ENCODE data around the gene TGM4. TPM values are rescaled to one million over a fixed set of nuclear protein-coding genes. Genes with fewer than 3 reads are reported as not detected.

TGM4 gene
- total and polyA plus RNA-seq, 2 experiments from 2014 or later = not detected

- Histone ChIP-seq H3K9ac (no peak overlapping the region), H2AFZ (no peak overlapping the region), H3F3A (ENCODE audit: insufficient read depth) (no peaks in the 10 kb centered on the region), H3K4me2 (ENCODE audit: unreplicated experiment) (no peak overlapping the region), H3K4me3 (no peak overlapping the region), H3K79me2 (ENCODE audit: insufficient read depth) (no peaks in the 10 kb centered on the region), H3K9me2 (ENCODE audit: insufficient read depth) (no peaks in the 10 kb centered on the region), H3K27me3 (replicated peaks; ENCODE audit: insufficient read depth) (no peaks in the 10 kb centered on the region), H3K36me3 (ENCODE audit: low read depth) (no peaks in the 10 kb centered on the region), H4K20me1 (ENCODE audit: insufficient read depth) (no peaks in the 10 kb centered on the region), H3K9me3 (ENCODE audit: low read depth) (no peaks in the 10 kb centered on the region), H3K27ac (no peak overlapping the region), H3K4me1 (ENCODE audit: insufficient read depth) (no peaks in the 10 kb centered on the region)
- DNase-seq = no peak
- WGBS, 2 experiments (ENCODE audit: low coverage in 1 of 2, low lambda C conversion rate in 2 of 2, missing lambda C conversion rate in 2 of 2) = 100% methylated on average over 1 of the region's 1 CpG
- TF ChIP-seq EZH2 (IDR thresholded peaks at IDR 0.05; ENCODE audit: insufficient read depth, poor library complexity, severe bottlenecking) (no peak), EZH2phosphoT487 (IDR thresholded peaks at IDR 0.05; ENCODE audit: insufficient read depth, low read depth) (no peak)
- in situ Hi-C loops (cut with MboI) = no loop called here
Measured at GRCh38 chr3:44832032-44832431, 42.4 kb upstream of the TGM4 start.

GRCh38 chr3:44832965-44833364, 41.4 kb upstream of the TGM4 start:
- WGBS, 2 experiments (ENCODE audit: low coverage in 1 of 2, low lambda C conversion rate in 2 of 2, missing lambda C conversion rate in 2 of 2) = 96 to 100% methylated on average over 2 of the region's 2 CpGs

GRCh38 chr3:44833394-44833793, 41.0 kb upstream of the TGM4 start:
- no peak overlapping the region for H2AFZ ChIP-seq
- in situ Hi-C loops (cut with MboI) = no loop called here
- no peaks in the 10 kb centered on the region for H3K9me2 ChIP-seq (ENCODE audit: insufficient read depth)
- no peak overlapping the region for H3K4me2 ChIP-seq (ENCODE audit: unreplicated experiment)
- WGBS, 2 experiments (ENCODE audit: low coverage in 1 of 2, low lambda C conversion rate in 2 of 2, missing lambda C conversion rate in 2 of 2) = 93 to 94% methylated on average over 7 of the region's 7 CpGs
- H3K9me3 ChIP-seq (ENCODE audit: low read depth) = no peaks in the 10 kb centered on the region
- no peaks in the 10 kb centered on the region for H3K79me2 ChIP-seq (ENCODE audit: insufficient read depth)
- no peaks in the 10 kb centered on the region for H3F3A ChIP-seq (ENCODE audit: insufficient read depth)
- H4K20me1 ChIP-seq (ENCODE audit: insufficient read depth) = no peaks in the 10 kb centered on the region
- no peak overlapping the region for H3K27ac ChIP-seq
- H3K9ac ChIP-seq = no peak overlapping the region
- H3K4me1 ChIP-seq (ENCODE audit: insufficient read depth) = no peaks in the 10 kb centered on the region
- no peak for TF ChIP-seq EZH2phosphoT487 (IDR thresholded peaks at IDR 0.05; ENCODE audit: insufficient read depth, low read depth)
- TF ChIP-seq EZH2 (IDR thresholded peaks at IDR 0.05; ENCODE audit: insufficient read depth, poor library complexity, severe bottlenecking) = no peak
- no peak overlapping the region for H3K4me3 ChIP-seq
- H3K27me3 ChIP-seq (replicated peaks; ENCODE audit: insufficient read depth) = no peaks in the 10 kb centered on the region
- H3K36me3 ChIP-seq (ENCODE audit: low read depth) = no peaks in the 10 kb centered on the region
- DNase-seq = no peak

More at GRCh38 chr3:44832965-44833364, 41.4 kb upstream of the TGM4 start:
- Histone ChIP-seq H2AFZ (no peak overlapping the region), H3K79me2 (ENCODE audit: insufficient read depth) (no peaks in the 10 kb centered on the region), H3K4me1 (ENCODE audit: insufficient read depth) (no peaks in the 10 kb centered on the region), H3K4me2 (ENCODE audit: unreplicated experiment) (no peak overlapping the region), H3K4me3 (no peak overlapping the region), H4K20me1 (ENCODE audit: insufficient read depth) (no peaks in the 10 kb centered on the region), H3K9ac (no peak overlapping the region), H3K27me3 (replicated peaks; ENCODE audit: insufficient read depth) (no peaks in the 10 kb centered on the region), H3F3A (ENCODE audit: insufficient read depth) (no peaks in the 10 kb centered on the region), H3K27ac (no peak overlapping the region), H3K9me3 (ENCODE audit: low read depth) (no peaks in the 10 kb centered on the region), H3K36me3 (ENCODE audit: low read depth) (no peaks in the 10 kb centered on the region), H3K9me2 (ENCODE audit: insufficient read depth) (no peaks in the 10 kb centered on the region)
- no peak for DNase-seq
- in situ Hi-C loops (cut with MboI) = no loop called here
- TF ChIP-seq EZH2 (IDR thresholded peaks at IDR 0.05; ENCODE audit: insufficient read depth, poor library complexity, severe bottlenecking) (no peak), EZH2phosphoT487 (IDR thresholded peaks at IDR 0.05; ENCODE audit: insufficient read depth, low read depth) (no peak)

DNA sequence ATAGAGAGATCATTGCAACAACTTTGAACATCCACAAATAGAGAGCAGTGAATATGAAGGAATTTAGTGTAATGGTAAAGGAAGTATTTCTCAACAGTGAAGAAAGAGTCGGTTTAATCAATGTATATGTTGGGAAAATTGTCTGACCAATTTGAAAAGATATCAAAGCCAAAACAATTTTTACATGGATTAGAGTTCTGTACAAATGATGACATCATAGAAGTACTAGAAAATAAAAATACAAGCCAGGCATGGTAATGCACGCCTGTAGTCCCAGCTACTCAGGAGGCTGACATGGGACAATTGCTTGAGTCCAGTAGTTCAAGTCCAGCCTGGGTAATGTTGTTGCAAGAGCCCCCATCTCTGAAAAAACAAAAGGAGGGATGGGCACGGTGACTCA, 38.7 kb upstream of the TGM4 start:
- in situ Hi-C loops (cut with MboI) = no loop called here
- Histone ChIP-seq H3K9ac (no peak overlapping the region), H3K4me1 (ENCODE audit: insufficient read depth) (no peaks in the 10 kb centered on the region), H3K4me3 (no peak overlapping the region), H3K36me3 (ENCODE audit: low read depth) (no peaks in the 10 kb centered on the region), H3K4me2 (ENCODE audit: unreplicated experiment) (no peak overlapping the region), H3K79me2 (ENCODE audit: insufficient read depth) (no peaks in the 10 kb centered on the region), H3K9me3 (ENCODE audit: low read depth) (no peaks in the 10 kb centered on the region), H3K9me2 (ENCODE audit: insufficient read depth) (no peaks in the 10 kb centered on the region), H3K27me3 (replicated peaks; ENCODE audit: insufficient read depth) (no peaks in the 10 kb centered on the region), H3F3A (ENCODE audit: insufficient read depth) (no peaks in the 10 kb centered on the region), H2AFZ (no peak overlapping the region), H3K27ac (no peak overlapping the region), H4K20me1 (ENCODE audit: insufficient read depth) (no peaks in the 10 kb centered on the region)
- no peak for DNase-seq
- 99 to 100% methylated on average over 3 of the region's 3 CpGs for WGBS, 2 experiments (ENCODE audit: low coverage in 1 of 2, low lambda C conversion rate in 2 of 2, missing lambda C conversion rate in 2 of 2)
- no peak for TF ChIP-seq EZH2 (IDR thresholded peaks at IDR 0.05; ENCODE audit: insufficient read depth, poor library complexity, severe bottlenecking)
- no peak for TF ChIP-seq EZH2phosphoT487 (IDR thresholded peaks at IDR 0.05; ENCODE audit: insufficient read depth, low read depth)

DNA sequence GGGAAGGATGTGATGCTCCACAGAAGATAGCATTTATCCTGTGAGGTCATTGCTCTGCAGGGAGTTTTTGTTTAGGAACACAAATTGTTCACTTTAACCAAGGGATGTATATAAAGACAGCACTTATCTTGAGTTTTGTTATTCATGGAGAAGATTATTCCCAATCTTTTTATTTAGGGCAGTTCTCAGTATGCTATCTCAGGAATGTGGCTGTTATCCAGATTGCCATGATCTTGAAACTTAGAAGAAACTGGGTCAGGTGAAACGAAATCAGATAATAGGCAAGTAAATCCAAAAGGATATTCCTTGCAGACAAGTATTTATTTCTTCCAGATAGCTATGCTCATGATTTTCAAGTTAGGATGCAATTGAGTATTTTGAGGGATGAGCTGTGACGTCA, 32.0 kb upstream of the TGM4 start:
- Histone ChIP-seq H3F3A (ENCODE audit: insufficient read depth) (no peaks in the 10 kb centered on the region), H3K4me1 (ENCODE audit: insufficient read depth) (no peaks in the 10 kb centered on the region), H3K4me2 (ENCODE audit: unreplicated experiment) (no peak overlapping the region), H3K79me2 (ENCODE audit: insufficient read depth) (no peaks in the 10 kb centered on the region), H3K9me3 (ENCODE audit: low read depth) (no peaks in the 10 kb centered on the region), H3K27ac (no peak overlapping the region), H3K36me3 (ENCODE audit: low read depth) (no peaks in the 10 kb centered on the region), H3K4me3 (no peak overlapping the region), H3K27me3 (replicated peaks; ENCODE audit: insufficient read depth) (no peaks in the 10 kb centered on the region), H3K9me2 (ENCODE audit: insufficient read depth) (no peaks in the 10 kb centered on the region), H2AFZ (no peak overlapping the region), H3K9ac (no peak overlapping the region), H4K20me1 (ENCODE audit: insufficient read depth) (no peaks in the 10 kb centered on the region)
- WGBS, 2 experiments (ENCODE audit: low coverage in 1 of 2, low lambda C conversion rate in 2 of 2, missing lambda C conversion rate in 2 of 2) = 72 to 75% methylated on average over 2 of the region's 2 CpGs
- DNase-seq = no peak
- TF ChIP-seq EZH2 (IDR thresholded peaks at IDR 0.05; ENCODE audit: insufficient read depth, poor library complexity, severe bottlenecking) (no peak), EZH2phosphoT487 (IDR thresholded peaks at IDR 0.05; ENCODE audit: insufficient read depth, low read depth) (no peak)
- in situ Hi-C loops (cut with MboI) = no loop called here
